Spleen (tissue), 7 donors: ENCODE data around the gene MYL2.

ENCODE experiments used
- POLR2A ChIP-seq, 3 donors: fragments of 450-650 bp; IDR thresholded peaks; one replicate each; pipeline ENCODE4 v1.5.1; 2017; ENCODE audit warnings: antibody characterized with exemption in 3 of 3, mild to moderate bottlenecking in 1 of 3
- POLR2AphosphoS5 ChIP-seq, 3 donors: sonication (generic); formaldehyde crosslinking; IDR thresholded peaks; one replicate each; pipeline ENCODE4 v1.5.1; 2017; ENCODE audit warnings: antibody characterized with exemption in 3 of 3
- TF ChIP-seq, protein P1 (sequence below), 11 experiments: fragments of 200-600 bp in 7 of 11; fragments of 450-650 bp in 4 of 11; sonication (generic) in 4 of 11; IDR thresholded peaks in 8 of 11; conservative IDR thresholded peaks in 3 of 11; 1 replicate in 7 of 11; 2 replicates in 4 of 11; pipeline versions ENCODE4 v1.4.0 to v1.8.0; 2016 to 2021; ENCODE audit warnings: antibody characterized with exemption in 11 of 11, inconsistent platforms in 4 of 11, mild to moderate bottlenecking in 1 of 11
- donor health status: DM: no; HTN: no; CAD: no; lungs with moderate emphysema.
- donor health status: DM: no; HTN: no; CAD: no.
- donor health status: DM: no; HTN: no; CAD: no.

DNA sequence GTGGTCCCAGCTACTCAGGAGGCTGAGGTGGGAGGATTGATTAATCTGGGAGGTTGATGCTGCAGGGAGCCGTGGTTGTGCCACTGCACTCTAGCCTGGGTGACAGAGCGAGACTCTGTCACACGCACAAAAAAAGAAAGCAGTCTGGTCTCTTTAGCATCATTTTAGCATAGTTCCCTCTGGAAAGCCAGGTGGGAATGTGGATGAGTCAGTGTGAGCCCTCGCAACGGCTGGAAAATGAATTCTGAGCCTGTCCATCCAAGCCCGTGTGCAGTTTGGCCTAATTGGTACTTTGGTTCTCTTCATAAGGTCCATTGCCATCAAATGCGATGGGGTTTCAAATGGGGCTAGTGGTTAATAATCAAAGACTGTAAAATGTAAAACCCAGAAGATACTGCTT, 2.4 kb downstream of the MYL2 start:
- TF ChIP-seq, protein P1, sequence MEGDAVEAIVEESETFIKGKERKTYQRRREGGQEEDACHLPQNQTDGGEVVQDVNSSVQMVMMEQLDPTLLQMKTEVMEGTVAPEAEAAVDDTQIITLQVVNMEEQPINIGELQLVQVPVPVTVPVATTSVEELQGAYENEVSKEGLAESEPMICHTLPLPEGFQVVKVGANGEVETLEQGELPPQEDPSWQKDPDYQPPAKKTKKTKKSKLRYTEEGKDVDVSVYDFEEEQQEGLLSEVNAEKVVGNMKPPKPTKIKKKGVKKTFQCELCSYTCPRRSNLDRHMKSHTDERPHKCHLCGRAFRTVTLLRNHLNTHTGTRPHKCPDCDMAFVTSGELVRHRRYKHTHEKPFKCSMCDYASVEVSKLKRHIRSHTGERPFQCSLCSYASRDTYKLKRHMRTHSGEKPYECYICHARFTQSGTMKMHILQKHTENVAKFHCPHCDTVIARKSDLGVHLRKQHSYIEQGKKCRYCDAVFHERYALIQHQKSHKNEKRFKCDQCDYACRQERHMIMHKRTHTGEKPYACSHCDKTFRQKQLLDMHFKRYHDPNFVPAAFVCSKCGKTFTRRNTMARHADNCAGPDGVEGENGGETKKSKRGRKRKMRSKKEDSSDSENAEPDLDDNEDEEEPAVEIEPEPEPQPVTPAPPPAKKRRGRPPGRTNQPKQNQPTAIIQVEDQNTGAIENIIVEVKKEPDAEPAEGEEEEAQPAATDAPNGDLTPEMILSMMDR (IDR thresholded peaks at IDR 0.05 in 8 of 11, conservative IDR thresholded peaks at IDR 0.05 in 3 of 11), result no peak
- TF ChIP-seq POLR2AphosphoS5 (IDR thresholded peaks at IDR 0.05), result no peak
- no peak for TF ChIP-seq POLR2A (IDR thresholded peaks at IDR 0.05)
